ENCODE results near the gene TEX48. TPM values are rescaled to one million over a fixed set of nuclear protein-coding genes. Genes with fewer than 3 reads are reported as not detected.

The TEX48 gene
- total and polyA plus RNA-seq, 10 of the 15 experiments (the other 5 are each of a cell fraction or from before 2014, with no cell fraction given): not detected

DNA sequence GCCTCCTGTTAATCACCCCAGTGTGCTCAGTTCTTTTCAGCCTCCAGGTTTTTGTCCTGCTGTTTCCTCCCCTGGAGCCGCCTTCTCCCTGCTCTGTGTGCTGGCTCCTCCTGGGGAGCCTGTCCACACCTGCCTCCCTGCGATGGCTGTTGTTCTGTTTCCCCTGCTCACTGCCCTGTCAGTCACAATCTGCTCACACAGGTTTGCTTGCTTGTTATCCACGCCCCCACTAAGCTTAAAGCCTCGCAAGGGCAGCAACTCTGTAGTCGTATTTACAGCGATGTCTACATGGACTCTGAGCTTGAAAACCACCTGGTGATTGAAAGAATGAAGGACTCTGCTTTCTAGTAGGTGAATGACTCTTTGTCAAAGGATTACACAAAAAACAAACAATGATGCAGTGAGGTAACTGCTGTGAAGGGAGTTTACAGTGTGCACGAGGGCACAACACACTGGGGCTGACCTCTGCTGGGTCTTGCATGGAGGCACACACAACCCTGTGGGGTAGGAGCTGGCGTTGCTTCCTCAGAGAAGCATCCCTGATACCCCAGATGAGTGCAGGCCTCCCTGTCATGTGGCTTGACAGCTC, 39.6 kb upstream of the TEX48 start:
- Histone ChIP-seq H3K27ac (ENCODE audit: control insufficient read depth, insufficient read depth) (no peak overlapping the region), H3K27me3 (replicated peaks in 1 of 2; ENCODE audit: control insufficient read depth in 2 of 2, insufficient read depth in 2 of 2, low read length in 1 of 2) (peaks cover 4 to 10% of the 10 kb centered on the region in 2 experiments), H3K9ac (ENCODE audit: control insufficient read depth, insufficient read depth, low read length) (no peak overlapping the region), H3K36me3 (ENCODE audit: control insufficient read depth in 2 of 2, insufficient read depth in 2 of 2, low read length in 1 of 2) (no peaks in the 10 kb centered on the region), H3K4me1 (ENCODE audit: control insufficient read depth, insufficient read depth, low read length) (peaks cover 7% of the 10 kb centered on the region; the same call in 1 of the 2 replicates), H4K20me1 (ENCODE audit: control insufficient read depth, insufficient read depth) (no peaks in the 10 kb centered on the region), H2AFZ (ENCODE audit: control insufficient read depth, low read depth, low read length) (no peak overlapping the region), H3K4me3 (no peak overlapping the region), H3K9me3 (replicated peaks; ENCODE audit: control insufficient read depth, insufficient read depth, low read length) (no peaks in the 10 kb centered on the region; the same call in 1 of the 3 replicates), H3K79me2 (ENCODE audit: control insufficient read depth, insufficient read depth, low read length) (no peaks in the 10 kb centered on the region), H3K4me2 (ENCODE audit: control insufficient read depth, insufficient read depth) (no peak overlapping the region)
- ATAC-seq (no peak), DNase-seq (ENCODE audit: low read depth, low spot score) (no peak), FAIRE-seq (no peak)
- BruUV-seq (replicated peaks): no TSS peak
- WGBS (ENCODE audit: insufficient coverage, insufficient replicate concordance, low lambda C conversion rate, missing lambda C conversion rate): 31% methylated on average over 8 of the region's 8 CpGs
- RAD21 ChIA-PET (ENCODE audit: unreplicated experiment): no interaction called here
- intact Hi-C loops (cut with micrococcal nuclease; ENCODE audit: unreplicated experiment) (no loop called here), in situ Hi-C loops (cut with MboI) (no loop called here)
- SMC1A ChIA-PET (ENCODE audit: uncharacterized antibody, unreplicated experiment): interaction anchor here (0.5 kb wide), 1 partner anchor 54 kb away, joined by 3 read pairs; no protein-coding TSS in a partner anchor
- TF ChIP-seq RCOR1 (conservative IDR thresholded peaks at IDR 0.05; ENCODE audit: low read depth, low read length): no peak
- TF ChIP-seq TAF1 (IDR thresholded peaks at IDR 0.05; ENCODE audit: borderline replicate concordance, low read depth, low read length): no peak
- no peak for TF ChIP-seq POLR2A (IDR thresholded peaks at IDR 0.05; ENCODE audit: low read depth, low read length)
- no peak for TF ChIP-seq SPI1 (IDR thresholded peaks at IDR 0.05; ENCODE audit: borderline replicate concordance, insufficient read depth, low read depth, low read length)
- no peak for TF ChIP-seq BACH1 (IDR thresholded peaks at IDR 0.05; ENCODE audit: borderline replicate concordance)
- TF ChIP-seq SP1 (IDR thresholded peaks at IDR 0.05; ENCODE audit: low read depth, low read length): no peak
- TF ChIP-seq CREB1 (IDR thresholded peaks at IDR 0.05; ENCODE audit: low read depth): no peak
- TF ChIP-seq ZZZ3 (IDR thresholded peaks at IDR 0.05; ENCODE audit: control insufficient read depth, insufficient read length, low read depth): no peak
- TF ChIP-seq PKNOX1 (IDR thresholded peaks at IDR 0.05): no peak
- TF ChIP-seq DPF2 (IDR thresholded peaks at IDR 0.05): no peak
- TF ChIP-seq, protein P1, sequence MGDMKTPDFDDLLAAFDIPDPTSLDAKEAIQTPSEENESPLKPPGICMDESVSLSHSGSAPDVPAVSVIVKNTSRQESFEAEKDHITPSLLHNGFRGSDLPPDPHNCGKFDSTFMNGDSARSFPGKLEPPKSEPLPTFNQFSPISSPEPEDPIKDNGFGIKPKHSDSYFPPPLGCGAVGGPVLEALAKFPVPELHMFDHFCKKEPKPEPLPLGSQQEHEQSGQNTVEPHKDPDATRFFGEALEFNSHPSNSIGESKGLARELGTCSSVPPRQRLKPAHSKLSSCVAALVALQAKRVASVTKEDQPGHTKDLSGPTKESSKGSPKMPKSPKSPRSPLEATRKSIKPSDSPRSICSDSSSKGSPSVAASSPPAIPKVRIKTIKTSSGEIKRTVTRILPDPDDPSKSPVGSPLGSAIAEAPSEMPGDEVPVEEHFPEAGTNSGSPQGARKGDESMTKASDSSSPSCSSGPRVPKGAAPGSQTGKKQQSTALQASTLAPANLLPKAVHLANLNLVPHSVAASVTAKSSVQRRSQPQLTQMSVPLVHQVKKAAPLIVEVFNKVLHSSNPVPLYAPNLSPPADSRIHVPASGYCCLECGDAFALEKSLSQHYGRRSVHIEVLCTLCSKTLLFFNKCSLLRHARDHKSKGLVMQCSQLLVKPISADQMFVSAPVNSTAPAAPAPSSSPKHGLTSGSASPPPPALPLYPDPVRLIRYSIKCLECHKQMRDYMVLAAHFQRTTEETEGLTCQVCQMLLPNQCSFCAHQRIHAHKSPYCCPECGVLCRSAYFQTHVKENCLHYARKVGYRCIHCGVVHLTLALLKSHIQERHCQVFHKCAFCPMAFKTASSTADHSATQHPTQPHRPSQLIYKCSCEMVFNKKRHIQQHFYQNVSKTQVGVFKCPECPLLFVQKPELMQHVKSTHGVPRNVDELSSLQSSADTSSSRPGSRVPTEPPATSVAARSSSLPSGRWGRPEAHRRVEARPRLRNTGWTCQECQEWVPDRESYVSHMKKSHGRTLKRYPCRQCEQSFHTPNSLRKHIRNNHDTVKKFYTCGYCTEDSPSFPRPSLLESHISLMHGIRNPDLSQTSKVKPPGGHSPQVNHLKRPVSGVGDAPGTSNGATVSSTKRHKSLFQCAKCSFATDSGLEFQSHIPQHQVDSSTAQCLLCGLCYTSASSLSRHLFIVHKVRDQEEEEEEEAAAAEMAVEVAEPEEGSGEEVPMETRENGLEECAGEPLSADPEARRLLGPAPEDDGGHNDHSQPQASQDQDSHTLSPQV (IDR thresholded peaks at IDR 0.05): no peak
- POLR2A ChIA-PET: no interaction called here
- CTCF ChIA-PET: interaction anchor here (0.5 to 1.4 kb wide), 3 partner anchors 8 to 369 kb away, joined by 3 to 5 read pairs (median 3); no protein-coding TSS in a partner anchor
